Measurements from ENCODE around the gene CSTF3.

CSTF3 gene

GRCh38 chr11:33086017-33086416 lies 75.3 kb downstream of the CSTF3 start:
- Mint-ChIP-seq H3K36me3 (peaks cover 31 to 48% of the 10 kb centered on the region in 2 donors), H3K9me3 (no peaks in the 10 kb centered on the region), H3K4me3 (no peak overlapping the region), H3K27me3 (no peaks in the 10 kb centered on the region), H3K27ac (no peak overlapping the region), H3K4me1 (no peaks in the 10 kb centered on the region)
- DNase-seq (no peak), ATAC-seq (replicated peaks) (no peak)

- DNase-seq, result no peak
- Mint-ChIP-seq H3K4me1 (no peaks in the 10 kb centered on the region), H3K9me3 (no peaks in the 10 kb centered on the region), H3K27me3 (no peaks in the 10 kb centered on the region), H3K4me3 (no peak overlapping the region), H3K36me3 (peaks cover 19 to 42% of the 10 kb centered on the region in 2 donors), H3K27ac (no peak overlapping the region)
- no peak for ATAC-seq (replicated peaks)
Measured at GRCh38 chr11:33083918-33084317, 77.4 kb downstream of the CSTF3 start.

- Mint-ChIP-seq H3K36me3 (peaks cover 60 to 69% of the 10 kb centered on the region in 2 donors), H3K9me3 (peaks cover 0 to 1% of the 10 kb centered on the region in 2 donors), H3K27ac (no peak overlapping the region), H3K4me3 (no peak overlapping the region), H3K27me3 (no peaks in the 10 kb centered on the region), H3K4me1 (no peaks in the 10 kb centered on the region)
- ATAC-seq (replicated peaks) (no peak), DNase-seq (no peak)
Measured at GRCh38 chr11:33072465-33072864, 88.8 kb downstream of the CSTF3 start.

- no peak overlapping the region for H3K4me3 Mint-ChIP-seq
- H3K4me1 Mint-ChIP-seq, result peaks cover 11 to 22% of the 10 kb centered on the region in 2 donors
- H3K27ac Mint-ChIP-seq, result no peak overlapping the region
- DNase-seq (no peak), ATAC-seq (replicated peaks) (no peak)
- H3K36me3 Mint-ChIP-seq, result peaks cover 46 to 63% of the 10 kb centered on the region in 2 donors
- H3K9me3 Mint-ChIP-seq, result no peaks in the 10 kb centered on the region
- no peaks in the 10 kb centered on the region for H3K27me3 Mint-ChIP-seq
Measured at GRCh38 chr11:33068611-33069340, 92.5 kb downstream of the CSTF3 start.

GRCh38 chr11:33067294-33067693 lies 94.0 kb downstream of the CSTF3 start:
- Mint-ChIP-seq H3K9me3 (no peaks in the 10 kb centered on the region), H3K36me3 (peaks cover 44 to 60% of the 10 kb centered on the region in 2 donors), H3K4me3 (no peak overlapping the region), H3K27ac (no peak overlapping the region), H3K4me1 (peaks cover 21 to 37% of the 10 kb centered on the region in 2 donors), H3K27me3 (no peaks in the 10 kb centered on the region)
- no peak for ATAC-seq (replicated peaks)
- DNase-seq, result no peak

GRCh38 chr11:33065445-33066178 lies 95.7 kb downstream of the CSTF3 start:
- peaks cover 31 to 52% of the 10 kb centered on the region in 2 donors for H3K36me3 Mint-ChIP-seq
- H3K27ac Mint-ChIP-seq, result no peak overlapping the region
- H3K27me3 Mint-ChIP-seq, result no peaks in the 10 kb centered on the region
- no peak overlapping the region for H3K4me3 Mint-ChIP-seq
- H3K4me1 Mint-ChIP-seq, result peaks cover 22 to 38% of the 10 kb centered on the region in 2 donors
- DNase-seq (peak; percentile 49), ATAC-seq (replicated peaks) (peak; percentile 74 to 86)
- no peaks in the 10 kb centered on the region for H3K9me3 Mint-ChIP-seq

GRCh38 chr11:33064866-33065265 lies 96.4 kb downstream of the CSTF3 start:
- ATAC-seq (replicated peaks), result peak; percentile 16 to 21
- peak overlapping the region; percentile 89 for H3K27ac Mint-ChIP-seq
- peaks cover 35 to 58% of the 10 kb centered on the region in 2 donors for H3K36me3 Mint-ChIP-seq
- peaks cover 22 to 46% of the 10 kb centered on the region in 2 donors for H3K4me1 Mint-ChIP-seq
- H3K27me3 Mint-ChIP-seq, result no peaks in the 10 kb centered on the region
- DNase-seq, result no peak
- H3K9me3 Mint-ChIP-seq, result no peaks in the 10 kb centered on the region
- H3K4me3 Mint-ChIP-seq, result peak overlapping the region in 1 of 2 donors; percentile 73

GRCh38 chr11:33064033-33064825 lies 97.1 kb downstream of the CSTF3 start:
- no peak for DNase-seq
- H3K4me1 Mint-ChIP-seq, result peaks cover 22 to 51% of the 10 kb centered on the region in 2 donors
- H3K4me3 Mint-ChIP-seq, result peak overlapping the region; percentile 3 to 73
- peaks cover 40 to 64% of the 10 kb centered on the region in 2 donors for H3K36me3 Mint-ChIP-seq
- H3K9me3 Mint-ChIP-seq, result no peaks in the 10 kb centered on the region
- H3K27me3 Mint-ChIP-seq, result no peaks in the 10 kb centered on the region
- H3K27ac Mint-ChIP-seq, result peak overlapping the region; percentile 89
- ATAC-seq (replicated peaks), result peak; percentile 44 to 46

GRCh38 chr11:33063326-33063881 lies 97.9 kb downstream of the CSTF3 start:
- Mint-ChIP-seq H3K4me3 (peak overlapping the region; percentile 1 to 34), H3K9me3 (no peaks in the 10 kb centered on the region), H3K27me3 (no peaks in the 10 kb centered on the region), H3K27ac (peak overlapping the region; percentile 4), H3K36me3 (peaks cover 40 to 63% of the 10 kb centered on the region in 2 donors), H3K4me1 (peaks cover 22 to 51% of the 10 kb centered on the region in 2 donors)
- ATAC-seq (replicated peaks) (peak; percentile 76), DNase-seq (no peak)

GRCh38 chr11:33062137-33062536 lies 99.1 kb downstream of the CSTF3 start:
- no peak for ATAC-seq (replicated peaks)
- Mint-ChIP-seq H3K4me1 (peaks cover 22 to 51% of the 10 kb centered on the region in 2 donors), H3K9me3 (no peaks in the 10 kb centered on the region), H3K36me3 (peaks cover 44 to 65% of the 10 kb centered on the region in 2 donors), H3K27me3 (no peaks in the 10 kb centered on the region), H3K27ac (no peak overlapping the region), H3K4me3 (no peak overlapping the region)
- DNase-seq, result no peak

- peaks cover 39 to 54% of the 10 kb centered on the region in 2 donors for H3K36me3 Mint-ChIP-seq
- no peaks in the 10 kb centered on the region for H3K9me3 Mint-ChIP-seq
- no peak for DNase-seq
- peaks cover 22 to 44% of the 10 kb centered on the region in 2 donors for H3K4me1 Mint-ChIP-seq
- no peak for ATAC-seq (replicated peaks)
- no peaks in the 10 kb centered on the region for H3K27me3 Mint-ChIP-seq
- H3K27ac Mint-ChIP-seq, result peak overlapping the region; percentile 47
- no peak overlapping the region for H3K4me3 Mint-ChIP-seq
Measured at GRCh38 chr11:33060271-33060670, 101.0 kb downstream of the CSTF3 start.

- H3K27ac Mint-ChIP-seq, result no peak overlapping the region
- no peaks in the 10 kb centered on the region for H3K27me3 Mint-ChIP-seq
- no peaks in the 10 kb centered on the region for H3K9me3 Mint-ChIP-seq
- H3K36me3 Mint-ChIP-seq, result peaks cover 43 to 54% of the 10 kb centered on the region in 2 donors
- H3K4me3 Mint-ChIP-seq, result no peak overlapping the region
- ATAC-seq (replicated peaks) (no peak), DNase-seq (no peak)
- peaks cover 18 to 36% of the 10 kb centered on the region in 2 donors for H3K4me1 Mint-ChIP-seq
Measured at GRCh38 chr11:33059331-33060007, 101.8 kb downstream of the CSTF3 start.

- no peak overlapping the region for H3K4me3 Mint-ChIP-seq
- peaks cover 44 to 55% of the 10 kb centered on the region in 2 donors for H3K36me3 Mint-ChIP-seq
- peaks cover 3 to 19% of the 10 kb centered on the region in 2 donors for H3K4me1 Mint-ChIP-seq
- H3K9me3 Mint-ChIP-seq, result no peaks in the 10 kb centered on the region
- DNase-seq (no peak), ATAC-seq (replicated peaks) (no peak)
- no peaks in the 10 kb centered on the region for H3K27me3 Mint-ChIP-seq
- no peak overlapping the region for H3K27ac Mint-ChIP-seq
Measured at GRCh38 chr11:33057284-33057683, 104.0 kb downstream of the CSTF3 start.
